K562 (cell line): ENCODE data around the gene MED22. TPM values are rescaled to one million over a fixed set of nuclear protein-coding genes. Genes with fewer than 3 reads are reported as not detected.

ENCODE experiments used
- ATAC-seq: fragments of 200-7000 bp; cut with Tn5 transposase; 3 replicates; pipeline ENCODE4 v1.9.1; 2020; ENCODE audit warnings: moderate library complexity
- BruUV-seq: library from RNA; stranded (reverse); fragments of 400-500 nt; replicated peaks from 2 replicates; lab custom pipeline; 2021; lab: Mats Ljungman, UMichigan
- CTCF ChIA-PET: fragments of 300-600 bp; formaldehyde crosslinking; extraction: SDS; loops from one replicate; lab custom pipeline; 2021; ENCODE audit warnings: low intra/inter-chr PET ratio; lab: Yijun Ruan, JAX
- POLR2A ChIA-PET: fragments of 300-600, 350-650 bp; sonication (Branson Sonifier 250); formaldehyde crosslinking; extraction: SDS; loops from one replicate; lab custom pipeline; 2021; ENCODE audit warnings: antibody characterized with exemption, inconsistent platforms; lab: Yijun Ruan, JAX
- DNase-seq, 4 experiments: peaks; one replicate each; pipeline versions ENCODE4 v3.0.0 to v3.0.0-alpha.2; 2011 to 2018; ENCODE audit warnings: low spot score in 3 of 4, mixed read lengths in 3 of 4; ENCODE audit errors: extremely low read depth in 1 of 4
- FAIRE-seq: peaks from 2 replicates; lab custom pipeline; 2011; peaks lifted over from hg19 to GRCh38; lab: Jason Lieb, UNC
- H2AFZ ChIP-seq: 2 replicates; pipeline ENCODE4 v1.6.0; 2011; ENCODE audit warnings: low read depth, low read length, control low read depth, inconsistent platforms
- H3K27ac ChIP-seq: fragments of 200-600 bp; 3 replicates; pipeline ENCODE4 v1.8.0; 2011; ENCODE audit warnings: low read depth, mild to moderate bottlenecking, control low read depth, inconsistent platforms, low read length, moderate library complexity, mixed read lengths; ENCODE audit errors: extremely low read depth
- H3K27me3 ChIP-seq, 2 experiments: fragments of 300-600 bp in 1 of 2; 2 replicates in 1 of 2; 3 replicates in 1 of 2; pipeline versions ENCODE4 v1.6.0 to v1.8.0; 2011; ENCODE audit warnings: inconsistent platforms in 2 of 2, low read length in 2 of 2, mild to moderate bottlenecking in 1 of 2, mixed read lengths in 1 of 2, moderate library complexity in 1 of 2; ENCODE audit not compliant: control insufficient read depth in 2 of 2, insufficient read depth in 2 of 2
- H3K36me3 ChIP-seq: fragments of 300-600 bp; 3 replicates; pipeline ENCODE4 v1.8.0; 2011; ENCODE audit warnings: mild to moderate bottlenecking, low read length, inconsistent platforms; ENCODE audit not compliant: control insufficient read depth, insufficient read depth
- H3K4me1 ChIP-seq, 2 experiments: fragments of 200-600 bp in 1 of 2; replicated peaks in 1 of 2; 2 replicates in 1 of 2; 3 replicates in 1 of 2; pipeline versions ENCODE4 v1.5.1 to v1.8.0; 2011; ENCODE audit warnings: inconsistent platforms in 2 of 2, low read length in 2 of 2, mild to moderate bottlenecking in 1 of 2, mixed read lengths in 1 of 2, moderate library complexity in 1 of 2; ENCODE audit not compliant: control insufficient read depth in 2 of 2, insufficient read depth in 2 of 2
- H3K4me2 ChIP-seq: 2 replicates; pipeline ENCODE4 v1.6.1; 2011; ENCODE audit warnings: low read length, control low read depth, inconsistent platforms, mixed read lengths; ENCODE audit not compliant: insufficient read depth
- H3K4me3 ChIP-seq: fragments of 200-600 bp; sonication (generic), shearing (Covaris generic); 2 replicates; pipeline ENCODE4 v1.5.1; 2016; ENCODE audit warnings: control low read depth, inconsistent platforms
- H3K79me2 ChIP-seq: fragments of 200-600 bp; 3 replicates; pipeline ENCODE4 v1.8.0; 2011; ENCODE audit warnings: low read length, inconsistent platforms; ENCODE audit not compliant: control insufficient read depth, insufficient read depth
- H3K9ac ChIP-seq, 2 experiments: 2 replicates each; pipeline versions ENCODE4 v1.6.0 to v1.6.1; 2011; ENCODE audit warnings: low read depth in 2 of 2, low read length in 2 of 2, control low read depth in 1 of 2, inconsistent platforms in 1 of 2, mild to moderate bottlenecking in 1 of 2, mixed read lengths in 1 of 2; ENCODE audit not compliant: insufficient read depth in 1 of 2
- H3K9me1 ChIP-seq: one replicate; pipeline ENCODE4 v1.6.0; 2011; ENCODE audit warnings: inconsistent platforms, mild to moderate bottlenecking, low read length, moderate library complexity; ENCODE audit not compliant: control insufficient read depth, insufficient read depth
- H3K9me3 ChIP-seq: replicated peaks from 2 replicates; pipeline ENCODE4 v1.5.1; 2011; ENCODE audit warnings: low read depth, low read length, inconsistent platforms; ENCODE audit not compliant: control insufficient read depth, insufficient read depth
- H4K20me1 ChIP-seq: replicated peaks from 2 replicates; pipeline ENCODE4 v1.6.1; 2011; ENCODE audit warnings: low read length, inconsistent platforms, mixed read lengths; ENCODE audit not compliant: control insufficient read depth, insufficient read depth
- DACH1 ChIP-seq: fragments of 450-650 bp; IDR thresholded peaks from 2 replicates; pipeline ENCODE4 v1.6.1; 2018; ENCODE audit not compliant: partially characterized antibody
- PML ChIP-seq: IDR thresholded peaks from 2 replicates; pipeline ENCODE4 v1.6.1; 2012; ENCODE audit warnings: low read length, inconsistent platforms
- POLR2A ChIP-seq: fragments of 450-650 bp; conservative IDR thresholded peaks from 2 replicates; pipeline ENCODE4 v1.6.1; 2016
- POLR2AphosphoS5 ChIP-seq: IDR thresholded peaks from 2 replicates; pipeline ENCODE4 v1.6.1; 2011; ENCODE audit warnings: mild to moderate bottlenecking, low read depth, low read length, moderate library complexity; ENCODE audit not compliant: control insufficient read depth, insufficient read depth
- POLR2G ChIP-seq: fragments of 200-400 bp; formaldehyde crosslinking; IDR thresholded peaks from 2 replicates; pipeline ENCODE4 v1.6.1; 2017; ENCODE audit warnings: low read depth, mild to moderate bottlenecking, antibody characterized with exemption, low read length, moderate library complexity
- PTBP1 ChIP-seq: fragments of 200-400 bp; formaldehyde crosslinking; IDR thresholded peaks from 2 replicates; pipeline ENCODE4 v1.6.1; 2017; ENCODE audit warnings: low read depth, low read length
- SPI1 ChIP-seq: IDR thresholded peaks from 2 replicates; pipeline ENCODE4 v1.6.1; 2011; ENCODE audit warnings: low read depth, low read length, control low read depth, borderline replicate concordance
- SUPT5H ChIP-seq: fragments of 450-650 bp; IDR thresholded peaks from 2 replicates; pipeline ENCODE4 v1.6.1; 2016
- VEZF1 ChIP-seq: fragments of 200-800 bp; sonication (Bioruptor generic); IDR thresholded peaks from 2 replicates; pipeline ENCODE4 v1.6.1; 2017; ENCODE audit warnings: missing genetic modification characterization, missing compliant biosample characterization
- XRCC5 ChIP-seq: fragments of 200-400 bp; formaldehyde crosslinking; IDR thresholded peaks from 2 replicates; pipeline ENCODE4 v1.6.1; 2017; ENCODE audit warnings: low read depth, mild to moderate bottlenecking, low read length
- ZNF224 ChIP-seq: sonication (generic); formaldehyde crosslinking; IDR thresholded peaks from 2 replicates; pipeline ENCODE4 v1.8.0; 2022; ENCODE audit warnings: mild to moderate bottlenecking, missing genetic modification reagents
- WGBS: fragments of 100-300 bp; shearing (Covaris generic); methylation state at CpG from one replicate; pipeline ENCODE4 v1.1.6; 2016; ENCODE audit warnings: low coverage, mixed read lengths; ENCODE audit not compliant: insufficient coverage; ENCODE audit errors: missing lambda C conversion rate; 5-methylcytosine and 5-hydroxymethylcytosine counted together
- in situ Hi-C: fragments of 300-500 bp; cut with MboI; formaldehyde crosslinking; loops from 4 replicates; pipeline ENCODE4 v1.15.0; 2018; ENCODE audit warnings: inconsistent platforms, mixed read lengths
- intact Hi-C: fragments of 100-400 bp; cut with micrococcal nuclease; formaldehyde crosslinking; loops from 2 replicates; pipeline ENCODE4 v1.14.2; 2022
- polyA plus RNA-seq, 8 experiments: library from polyadenylated mRNA; depleted of rRNA in 4 of 8; stranded (reverse) in 5 of 8; unstranded in 3 of 8; fragments of >200 nt; fragmentation: Nextera tagmentation in 2 of 8; fragmentation: Illumina TruSeq in 1 of 8; extraction: Ambion mirVana in 2 of 8; extraction: Trizol in 1 of 8; gene quantifications; 2 replicates each; pipeline versions ENCODE4 v1.2.1 to v1.2.3, GENCODE V29; 2011 to 2014; ENCODE audit warnings: inconsistent platforms in 1 of 8, missing spikeins in 1 of 8
- total RNA-seq, 7 experiments: library from RNA; depleted of rRNA in 6 of 7; stranded (reverse); fragments of >200 nt in 6 of 7; fragmentation: Illumina TruSeq in 2 of 7; extraction: Trizol in 2 of 7; gene quantifications; 2 replicates each; pipeline versions ENCODE4 v1.2.1 to v1.2.3, GENCODE V29; 2011 to 2021; ENCODE audit warnings: low replicate concordance in 1 of 7
- TF ChIP-seq, protein P1 (sequence below): fragments of 250-450 bp; sonication (Bioruptor Pico); IDR thresholded peaks from 2 replicates; pipeline ENCODE4 v1.8.0; 2021; ENCODE audit warnings: borderline replicate concordance, mild to moderate bottlenecking, moderate library complexity; ENCODE audit not compliant: poor library complexity, severe bottlenecking

The MED22 gene
- total and polyA plus RNA-seq, 9 of the 15 experiments (the other 6 are each of a cell fraction or from before 2014, with no cell fraction given), result 0.73 to 35.6 (median 22.3) TPM

DNA sequence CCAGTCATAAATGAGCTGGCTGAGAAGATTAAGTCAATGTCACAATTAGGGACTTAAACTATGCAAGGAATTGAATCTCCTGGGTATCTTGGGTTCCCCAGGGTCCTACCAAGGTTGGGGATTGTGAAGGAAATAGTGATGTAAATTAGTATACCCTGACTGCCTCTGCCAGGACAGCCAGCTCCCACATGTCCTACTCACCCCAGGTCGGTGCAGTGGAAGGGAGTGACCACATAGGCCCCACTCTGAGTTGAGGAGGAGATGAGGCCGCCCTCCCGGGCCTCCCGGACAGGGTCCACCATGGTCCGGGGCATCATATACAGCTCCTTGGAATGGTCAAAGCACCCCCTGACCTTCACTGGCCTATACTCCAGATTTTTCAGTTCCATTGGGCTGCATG, 5.6 kb upstream of the MED22 start (continued):
- TF ChIP-seq PTBP1 (no peak), XRCC5 (no peak), DACH1 (no peak), ZNF224 (CRISPR knock-in tag) (no peak)

DNA sequence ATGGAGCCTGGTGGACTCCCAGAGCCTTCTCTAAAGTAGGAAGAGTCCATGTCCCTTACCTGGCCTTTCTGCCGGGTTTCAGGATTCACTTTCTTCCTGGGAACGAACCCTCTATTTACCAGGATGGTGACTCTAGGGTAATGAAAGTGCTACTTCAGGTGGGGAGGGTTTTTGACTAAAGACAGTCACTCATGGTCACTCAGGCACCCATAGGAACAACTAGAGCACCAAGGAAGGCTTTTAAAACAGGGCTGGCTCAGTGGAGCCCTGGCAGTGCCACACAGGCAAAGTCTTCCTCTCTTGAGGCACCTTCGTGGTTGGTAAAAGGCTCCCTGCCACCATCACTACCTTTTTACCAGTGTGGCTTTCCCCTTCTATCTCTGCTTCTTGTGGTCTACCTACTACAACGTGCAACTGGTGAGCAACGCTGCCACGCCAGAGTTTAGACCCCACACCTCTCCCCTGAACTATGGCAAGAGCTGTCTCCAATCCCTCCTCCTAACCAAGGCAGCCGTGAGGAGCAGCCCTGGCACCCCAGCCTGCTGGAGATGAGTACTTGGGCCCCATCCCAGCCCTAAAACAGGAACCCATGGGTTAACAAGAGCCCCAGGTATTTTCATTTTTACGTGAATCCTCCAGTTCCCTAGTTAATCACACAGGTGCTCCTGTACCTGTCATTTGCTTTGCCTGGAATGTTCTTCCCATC, 4.9 kb upstream of the MED22 start:
- 59% methylated on average over 8 of the region's 8 CpGs for WGBS
- H3K4me2 ChIP-seq, result no peak overlapping the region
- ATAC-seq, result no peak
- intact Hi-C loops, result no loop called here
- DNase-seq, result no peak
- no peaks in the 10 kb centered on the region for H3K9me3 ChIP-seq
- H3K27me3 ChIP-seq, result no peaks in the 10 kb centered on the region
- no peak overlapping the region for H3K4me3 ChIP-seq
- ChIA-PET CTCF (no interaction called here), POLR2A (interaction anchor here (0.7 to 7.4 kb wide), 7 partner anchors 11 to 373 kb away, joined by 3 to 33 read pairs (median 5); partner anchors contain the start of gene STKLD1)
- no peak overlapping the region for H2AFZ ChIP-seq
- in situ Hi-C loops, result no loop called here
- H3K4me1 ChIP-seq, result peaks cover 14 to 34% of the 10 kb centered on the region in 2 experiments; a peak in 4 of 5 replicates
- peaks cover 63% of the 10 kb centered on the region for H3K36me3 ChIP-seq
- peaks cover 60% of the 10 kb centered on the region for H3K79me2 ChIP-seq
- no peak overlapping the region for H3K9ac ChIP-seq
- peak overlapping the region; percentile 3; the same call in 1 of the 3 replicates for H3K27ac ChIP-seq
- peaks cover 30% of the 10 kb centered on the region for H4K20me1 ChIP-seq
- FAIRE-seq, result no peak
- TF ChIP-seq VEZF1 (CRISPR knock-in tag) (no peak), SUPT5H (peak; percentile 17), SPI1 (0 out of 2 replicates have a peak, but pooled peaks have one; percentile 1), PML (peak; percentile 42; the same call in 1 of the 2 replicates), POLR2G (peak; percentile 55), POLR2A (peak; percentile 15; the same call in 1 of the 2 replicates), POLR2AphosphoS5 (peak; percentile 59)
- TF ChIP-seq, protein P1, sequence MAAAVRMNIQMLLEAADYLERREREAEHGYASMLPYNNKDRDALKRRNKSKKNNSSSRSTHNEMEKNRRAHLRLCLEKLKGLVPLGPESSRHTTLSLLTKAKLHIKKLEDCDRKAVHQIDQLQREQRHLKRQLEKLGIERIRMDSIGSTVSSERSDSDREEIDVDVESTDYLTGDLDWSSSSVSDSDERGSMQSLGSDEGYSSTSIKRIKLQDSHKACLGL (CRISPR knock-in tag), result no peak
- no TSS peak for BruUV-seq
- peaks cover 3% of the 10 kb centered on the region for H3K9me1 ChIP-seq
